NCI-H1930 (cell line): Measurements from ENCODE around the gene FNDC3A.
"Not testable (repeated sequence)": the region's sequence is repeated elsewhere in the genome, so short reads cannot be mapped to it uniquely, and the experiment has no call there.

ENCODE experiments used
- DNase-seq, 2 experiments: peaks; one replicate each; lab custom pipeline; 2025; lab: John Stamatoyannopoulos, UW

The FNDC3A gene

GRCh38 chr13:49134305-49134704 lies 158.6 kb downstream of the FNDC3A start:
- no peak for DNase-seq

- DNase-seq = not testable (repeated sequence)
Measured at GRCh38 chr13:49137138-49137643, 161.5 kb downstream of the FNDC3A start.

- no peak for DNase-seq
Measured at GRCh38 chr13:49140910-49141611, 165.3 kb downstream of the FNDC3A start.

GRCh38 chr13:49146950-49147355 lies 171.2 kb downstream of the FNDC3A start:
- no peak for DNase-seq

- DNase-seq = no peak
Measured at GRCh38 chr13:49148405-49148804, 172.7 kb downstream of the FNDC3A start.

GRCh38 chr13:49157955-49158584 lies 182.4 kb downstream of the FNDC3A start:
- DNase-seq = not testable (repeated sequence)

- not testable (repeated sequence) for DNase-seq
Measured at GRCh38 chr13:49163162-49163561, 187.4 kb downstream of the FNDC3A start.

- DNase-seq = no peak
Measured at GRCh38 chr13:49164712-49165111, 189.0 kb downstream of the FNDC3A start.

- no peak for DNase-seq
Measured at GRCh38 chr13:49165798-49166752, 190.4 kb downstream of the FNDC3A start.

- no peak for DNase-seq
Measured at GRCh38 chr13:49171359-49171758, 195.6 kb downstream of the FNDC3A start.

GRCh38 chr13:49183672-49184325 lies 208.1 kb downstream of the FNDC3A start:
- DNase-seq = no peak

GRCh38 chr13:49184621-49185020 lies 208.9 kb downstream of the FNDC3A start:
- DNase-seq = no peak

GRCh38 chr13:49185264-49185663 lies 209.6 kb downstream of the FNDC3A start:
- no peak for DNase-seq

GRCh38 chr13:49190901-49191300 lies 215.2 kb downstream of the FNDC3A start:
- DNase-seq = no peak

- DNase-seq = no peak
Measured at GRCh38 chr13:49206641-49207040, 230.9 kb downstream of the FNDC3A start.

- no peak for DNase-seq
Measured at GRCh38 chr13:49208619-49209018, 232.9 kb downstream of the FNDC3A start.

- no peak for DNase-seq
Measured at GRCh38 chr13:49210114-49210513, 234.4 kb downstream of the FNDC3A start.

GRCh38 chr13:49210669-49211068 lies 235.0 kb downstream of the FNDC3A start:
- DNase-seq = no peak

- DNase-seq = no peak
Measured at GRCh38 chr13:49213539-49213938, 237.8 kb downstream of the FNDC3A start.

GRCh38 chr13:49213997-49214916 lies 238.5 kb downstream of the FNDC3A start:
- DNase-seq = no peak

- no peak for DNase-seq
Measured at GRCh38 chr13:49214917-49215376, 239.2 kb downstream of the FNDC3A start.
